Progenitor cell of endocrine pancreas (in vitro differentiated cells): ENCODE results near the gene CBX2. TPM values are rescaled to one million over a fixed set of nuclear protein-coding genes. Genes with fewer than 3 reads are reported as not detected.

ENCODE experiments used
- DNase-seq: peaks from one replicate; pipeline ENCODE4 v3.0.0; 2021; ENCODE audit warnings: low spot score; ENCODE audit not compliant: unreplicated experiment
- H3K27ac Mint-ChIP-seq: 2 replicates; pipeline ENCODE4 v1.8.0; 2021; ENCODE audit warnings: mild to moderate bottlenecking, moderate library complexity, mixed read lengths
- H3K27me3 Mint-ChIP-seq: 2 replicates; pipeline ENCODE4 v1.8.0; 2021; ENCODE audit warnings: mixed read lengths
- H3K36me3 Mint-ChIP-seq: 2 replicates; pipeline ENCODE4 v1.8.0; 2022; ENCODE audit warnings: mixed read lengths; ENCODE audit not compliant: insufficient read depth
- H3K4me1 Mint-ChIP-seq: 2 replicates; pipeline ENCODE4 v1.8.0; 2021; ENCODE audit warnings: low read depth, mixed read lengths
- H3K4me3 Mint-ChIP-seq: 2 replicates; pipeline ENCODE4 v1.8.0; 2021; ENCODE audit warnings: low read depth, mild to moderate bottlenecking, moderate library complexity, mixed read lengths
- H3K9me3 Mint-ChIP-seq: 2 replicates; pipeline ENCODE4 v1.8.0; 2021; ENCODE audit warnings: low read depth, mixed read lengths
- total RNA-seq: library from RNA; stranded (reverse); gene quantifications from 2 replicates; pipeline ENCODE4 v1.2.1, GENCODE V29; 2021
- TF ChIP-seq, protein P1 (sequence below): fragments of 200-600 bp; sonication (generic); IDR thresholded peaks from one replicate; pipeline ENCODE4 v1.5.0; 2021; ENCODE audit warnings: antibody characterized with exemption, mild to moderate bottlenecking; ENCODE audit not compliant: unreplicated experiment

CBX2 gene
- total RNA-seq, 1 donor from 2014 or later, result 111 TPM

DNA sequence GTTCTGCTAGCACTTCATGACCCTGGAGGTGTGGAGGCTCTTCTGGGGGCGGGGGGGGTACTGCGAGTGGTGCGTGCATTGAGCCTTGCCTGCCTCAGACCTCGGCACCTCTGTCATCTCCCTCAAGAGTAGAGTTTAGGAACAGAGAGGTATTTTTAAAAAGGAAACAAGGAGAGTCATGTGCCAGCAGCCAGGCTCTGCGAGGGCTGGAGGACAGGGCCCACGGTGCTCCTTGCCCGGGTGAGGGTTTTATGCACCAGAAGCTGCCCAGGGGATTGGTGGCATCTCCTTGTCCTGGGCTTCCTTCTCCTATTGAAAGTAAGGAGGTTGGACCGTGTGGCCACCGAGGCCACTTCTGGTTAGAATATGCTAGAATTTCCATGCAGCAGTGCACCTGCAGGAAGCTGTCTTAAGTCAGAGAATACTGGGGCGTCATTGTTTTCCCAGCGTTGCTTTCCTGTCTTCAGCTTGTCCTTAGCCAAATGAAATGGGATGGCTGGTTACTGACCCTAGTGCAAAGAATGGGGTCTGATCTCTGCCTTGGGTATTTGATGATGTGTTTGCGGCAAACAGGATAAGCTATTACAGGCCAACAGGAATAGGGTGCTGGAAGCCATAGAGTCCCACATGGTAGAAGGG lies 3.2 kb downstream of the CBX2 start:
- Mint-ChIP-seq H3K36me3 (peaks cover 32% of the 10 kb centered on the region), H3K9me3 (no peaks in the 10 kb centered on the region), H3K4me1 (peaks cover 40% of the 10 kb centered on the region), H3K4me3 (peak overlapping the region; percentile 31), H3K27me3 (no peaks in the 10 kb centered on the region), H3K27ac (peak overlapping the region; percentile 74)
- TF ChIP-seq, protein P1, sequence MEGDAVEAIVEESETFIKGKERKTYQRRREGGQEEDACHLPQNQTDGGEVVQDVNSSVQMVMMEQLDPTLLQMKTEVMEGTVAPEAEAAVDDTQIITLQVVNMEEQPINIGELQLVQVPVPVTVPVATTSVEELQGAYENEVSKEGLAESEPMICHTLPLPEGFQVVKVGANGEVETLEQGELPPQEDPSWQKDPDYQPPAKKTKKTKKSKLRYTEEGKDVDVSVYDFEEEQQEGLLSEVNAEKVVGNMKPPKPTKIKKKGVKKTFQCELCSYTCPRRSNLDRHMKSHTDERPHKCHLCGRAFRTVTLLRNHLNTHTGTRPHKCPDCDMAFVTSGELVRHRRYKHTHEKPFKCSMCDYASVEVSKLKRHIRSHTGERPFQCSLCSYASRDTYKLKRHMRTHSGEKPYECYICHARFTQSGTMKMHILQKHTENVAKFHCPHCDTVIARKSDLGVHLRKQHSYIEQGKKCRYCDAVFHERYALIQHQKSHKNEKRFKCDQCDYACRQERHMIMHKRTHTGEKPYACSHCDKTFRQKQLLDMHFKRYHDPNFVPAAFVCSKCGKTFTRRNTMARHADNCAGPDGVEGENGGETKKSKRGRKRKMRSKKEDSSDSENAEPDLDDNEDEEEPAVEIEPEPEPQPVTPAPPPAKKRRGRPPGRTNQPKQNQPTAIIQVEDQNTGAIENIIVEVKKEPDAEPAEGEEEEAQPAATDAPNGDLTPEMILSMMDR, result no peak
- DNase-seq, result no peak

DNA sequence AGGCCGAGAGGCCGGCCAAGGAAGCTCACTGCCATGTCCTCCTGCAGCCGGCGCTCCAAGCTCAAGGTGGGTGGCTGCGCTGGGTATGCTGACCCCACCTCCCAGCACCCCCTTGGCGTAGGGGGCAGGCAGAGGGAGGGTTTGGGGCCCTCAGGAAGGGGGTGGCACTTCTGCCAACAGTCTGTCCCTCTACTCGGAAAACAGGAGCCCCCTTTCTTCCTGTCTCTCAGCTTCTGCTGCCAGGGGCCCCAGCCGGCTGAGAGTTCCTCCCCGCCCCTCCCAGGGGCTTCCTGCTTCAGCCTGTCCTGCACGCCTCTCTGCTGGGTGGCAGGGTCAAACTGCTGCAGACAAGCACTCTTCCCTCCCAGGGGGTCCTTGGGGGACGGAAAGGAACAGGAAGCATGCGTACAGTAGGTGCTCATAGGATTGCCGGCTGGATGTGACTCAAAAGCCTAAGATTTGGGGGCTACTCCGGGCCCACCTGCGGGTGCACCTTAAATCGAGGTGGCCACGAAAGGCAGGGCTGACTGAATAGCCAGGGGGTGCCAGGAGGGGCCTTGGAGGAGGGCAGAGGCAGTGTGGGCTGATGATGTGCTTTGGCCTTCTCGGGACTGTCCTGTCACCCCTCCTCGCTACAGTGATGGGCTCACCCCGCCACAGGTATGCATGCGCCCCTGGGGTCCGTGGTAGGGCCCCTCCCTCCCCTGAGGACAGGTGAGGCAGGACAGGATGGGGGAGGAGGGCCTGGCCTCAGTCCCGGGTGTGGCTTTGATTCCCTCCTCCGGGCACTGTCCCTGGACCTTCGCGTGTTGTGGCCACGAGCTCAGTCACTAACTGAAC lies 4.0 kb downstream of the CBX2 start:
- no peak for DNase-seq
- Mint-ChIP-seq H3K27ac (no peak overlapping the region), H3K27me3 (no peaks in the 10 kb centered on the region), H3K9me3 (no peaks in the 10 kb centered on the region), H3K36me3 (peaks cover 32% of the 10 kb centered on the region), H3K4me1 (peaks cover 32% of the 10 kb centered on the region), H3K4me3 (no peak overlapping the region)
- TF ChIP-seq, protein P1, result no peak

DNA sequence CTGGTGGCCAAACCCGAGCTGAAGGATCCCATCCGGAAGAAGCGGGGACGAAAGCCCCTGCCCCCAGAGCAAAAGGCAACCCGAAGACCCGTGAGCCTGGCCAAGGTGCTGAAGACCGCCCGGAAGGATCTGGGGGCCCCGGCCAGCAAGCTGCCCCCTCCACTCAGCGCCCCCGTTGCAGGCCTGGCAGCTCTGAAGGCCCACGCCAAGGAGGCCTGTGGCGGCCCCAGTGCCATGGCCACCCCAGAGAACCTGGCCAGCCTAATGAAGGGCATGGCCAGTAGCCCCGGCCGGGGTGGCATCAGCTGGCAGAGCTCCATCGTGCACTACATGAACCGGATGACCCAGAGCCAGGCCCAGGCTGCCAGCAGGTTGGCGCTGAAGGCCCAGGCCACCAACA lies 5.9 kb downstream of the CBX2 start:
- Mint-ChIP-seq H3K36me3 (peaks cover 32% of the 10 kb centered on the region), H3K4me1 (peaks cover 29% of the 10 kb centered on the region), H3K9me3 (no peaks in the 10 kb centered on the region), H3K27me3 (peaks cover 15% of the 10 kb centered on the region), H3K4me3 (no peak overlapping the region), H3K27ac (no peak overlapping the region)
- TF ChIP-seq, protein P1, result no peak
- DNase-seq, result no peak

DNA sequence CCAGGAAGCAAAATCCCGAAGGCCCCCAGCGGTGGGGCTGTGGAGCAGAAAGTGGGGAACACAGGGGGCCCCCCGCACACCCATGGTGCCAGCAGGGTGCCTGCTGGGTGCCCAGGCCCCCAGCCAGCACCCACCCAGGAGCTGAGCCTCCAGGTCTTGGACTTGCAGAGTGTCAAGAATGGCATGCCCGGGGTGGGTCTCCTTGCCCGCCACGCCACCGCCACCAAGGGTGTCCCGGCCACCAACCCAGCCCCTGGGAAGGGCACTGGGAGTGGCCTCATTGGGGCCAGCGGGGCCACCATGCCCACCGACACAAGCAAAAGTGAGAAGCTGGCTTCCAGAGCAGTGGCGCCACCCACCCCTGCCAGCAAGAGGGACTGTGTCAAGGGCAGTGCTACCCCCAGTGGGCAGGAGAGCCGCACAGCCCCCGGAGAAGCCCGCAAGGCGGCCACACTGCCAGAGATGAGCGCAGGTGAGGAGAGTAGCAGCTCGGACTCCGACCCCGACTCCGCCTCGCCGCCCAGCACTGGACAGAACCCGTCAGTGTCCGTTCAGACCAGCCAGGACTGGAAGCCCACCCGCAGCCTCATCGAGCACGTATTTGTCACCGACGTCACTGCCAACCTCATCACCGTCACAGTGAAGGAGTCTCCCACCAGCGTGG lies 6.5 kb downstream of the CBX2 start:
- Mint-ChIP-seq H3K4me3 (no peak overlapping the region), H3K36me3 (peaks cover 32% of the 10 kb centered on the region), H3K9me3 (no peaks in the 10 kb centered on the region), H3K27ac (no peak overlapping the region), H3K4me1 (peaks cover 29% of the 10 kb centered on the region), H3K27me3 (peaks cover 21% of the 10 kb centered on the region)
- no peak for DNase-seq
- TF ChIP-seq, protein P1, result no peak
